GM18520 (cell line): ENCODE data around the gene GNPNAT1.
"Not testable (repeated sequence)": the region's sequence is repeated elsewhere in the genome, so short reads cannot be mapped to it uniquely, and the experiment has no call there.

Source experiments
- ATAC-seq: cut with Tn5 transposase; IDR thresholded peaks from one replicate; pipeline ENCODE4 v1.9.1; 2021; ENCODE audit not compliant: unreplicated experiment

Gene GNPNAT1

GRCh38 chr14:52790011-52790755 is 1.2 kb downstream of the GNPNAT1 start:
- no peak for ATAC-seq

DNA sequence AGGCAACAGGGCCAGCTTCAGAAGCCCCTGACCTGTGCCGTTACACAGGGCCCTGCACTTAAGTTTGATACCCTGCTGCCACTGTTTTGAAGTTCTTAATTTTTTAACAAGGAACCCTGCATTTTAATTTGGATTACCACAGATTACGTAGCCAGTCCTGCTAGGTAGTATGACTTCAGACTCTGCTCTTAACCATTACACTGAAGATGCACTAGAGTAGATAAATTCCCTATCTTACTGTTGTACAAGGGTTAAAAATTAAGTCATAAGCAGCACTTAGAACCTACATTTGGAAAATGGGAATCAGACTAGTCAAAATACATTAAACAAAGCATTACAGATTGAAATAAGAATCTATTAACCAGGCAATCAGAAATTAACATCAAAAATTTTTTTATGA is 2.3 kb downstream of the GNPNAT1 start:
- ATAC-seq: no peak

DNA sequence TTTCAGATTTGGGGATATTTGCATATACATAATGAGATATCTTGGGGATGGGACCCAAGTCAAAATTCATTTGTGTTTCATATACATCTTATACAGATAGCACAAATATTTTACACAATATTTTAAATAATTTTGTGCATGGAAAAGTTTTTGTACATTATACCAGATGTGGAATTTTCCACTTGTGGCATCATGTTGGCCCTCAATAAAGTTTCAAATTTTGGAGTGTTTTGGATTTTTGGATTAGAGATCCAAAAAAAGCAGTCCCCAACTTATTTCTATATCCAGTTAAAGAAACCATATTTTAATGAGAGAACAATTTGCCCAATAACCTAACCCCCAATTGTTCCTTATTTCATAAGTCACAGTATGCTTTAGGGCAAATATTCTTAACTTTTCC is 4.5 kb downstream of the GNPNAT1 start:
- no peak for ATAC-seq

DNA sequence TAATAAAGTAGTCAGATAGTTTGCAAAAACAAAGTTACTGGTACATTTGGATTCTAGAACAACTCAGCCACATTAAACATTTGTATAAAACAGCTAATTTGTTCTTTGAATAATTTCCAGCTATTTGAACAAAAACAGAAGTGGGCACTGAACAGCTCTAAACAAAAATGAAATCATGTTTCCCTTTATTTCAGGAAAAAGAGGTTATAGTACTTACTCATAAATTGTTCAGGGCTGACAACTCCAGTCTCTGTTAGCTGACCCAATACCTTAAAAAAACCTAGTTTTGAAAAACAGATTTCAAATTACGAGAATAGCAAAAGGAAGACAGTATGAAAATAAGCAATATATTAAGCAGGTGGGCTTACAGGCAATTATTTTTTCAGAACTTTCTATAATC is 8.2 kb downstream of the GNPNAT1 start:
- ATAC-seq: no peak

- ATAC-seq: no peak
These were observed 9.8 kb downstream of the GNPNAT1 start for GRCh38 chr14:52781629-52782028.

DNA sequence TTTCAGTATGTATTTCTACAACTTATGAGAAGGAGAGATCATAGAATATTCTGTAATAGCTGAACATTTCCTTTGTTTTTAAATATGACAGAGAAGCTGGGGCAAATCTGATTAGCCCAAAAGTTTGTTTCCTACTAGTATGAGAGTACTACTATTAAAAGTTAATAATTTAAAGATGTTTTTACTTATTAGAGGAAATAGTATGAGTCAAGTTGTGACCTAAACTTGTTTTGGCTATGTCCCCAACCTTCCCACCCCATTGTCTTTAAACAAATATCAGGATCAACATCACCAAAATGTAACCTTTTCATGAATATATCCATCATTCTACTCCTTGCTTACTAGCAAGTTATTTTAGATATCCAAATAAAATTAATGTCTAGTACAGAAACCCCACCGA is 10.5 kb downstream of the GNPNAT1 start:
- no peak for ATAC-seq

- ATAC-seq: no peak
These were observed 12.7 kb downstream of the GNPNAT1 start for GRCh38 chr14:52778702-52779101.

DNA sequence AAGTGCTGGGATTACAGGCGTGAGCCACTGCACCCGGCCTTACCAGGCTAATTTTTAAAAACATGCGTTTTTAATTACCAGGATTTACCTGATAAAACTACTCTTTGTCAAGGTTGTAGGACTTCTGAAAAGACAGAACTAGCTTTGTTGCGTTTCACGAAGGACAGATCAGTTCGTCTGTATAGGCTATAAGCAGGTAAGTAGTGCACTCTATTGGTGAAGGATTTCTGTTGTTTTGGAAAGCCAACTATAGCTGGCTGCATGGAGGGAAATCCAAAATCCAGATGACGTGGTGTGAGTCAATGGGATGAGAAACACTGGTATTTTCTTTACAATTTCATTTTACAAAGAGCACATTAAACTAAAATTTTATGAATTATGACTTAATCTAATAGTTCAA is 14.6 kb downstream of the GNPNAT1 start:
- ATAC-seq: no peak

GRCh38 chr14:52769887-52770286 is 21.5 kb downstream of the GNPNAT1 start:
- no peak for ATAC-seq

GRCh38 chr14:52767058-52767833 is 24.2 kb downstream of the GNPNAT1 start:
- no peak for ATAC-seq

DNA sequence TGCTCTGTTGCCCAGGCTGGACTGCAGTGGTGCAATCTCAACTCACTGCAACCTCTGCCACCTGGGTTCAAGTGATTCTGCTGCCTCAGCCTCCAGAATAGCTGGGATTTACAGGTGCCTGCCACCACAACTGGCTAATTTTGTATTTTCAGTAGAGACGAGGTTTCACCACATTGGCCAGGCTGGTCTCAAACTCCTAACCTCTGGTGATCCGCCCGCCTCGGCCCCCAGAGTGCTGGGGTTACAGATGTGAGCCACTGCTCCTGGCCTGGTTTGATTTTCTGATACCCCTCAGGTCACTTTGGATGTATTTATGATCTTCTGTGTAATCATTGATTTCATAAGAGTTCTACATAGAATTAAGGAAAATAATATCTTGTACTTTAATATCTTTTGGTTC is 28.5 kb downstream of the GNPNAT1 start:
- ATAC-seq: not testable (repeated sequence)

DNA sequence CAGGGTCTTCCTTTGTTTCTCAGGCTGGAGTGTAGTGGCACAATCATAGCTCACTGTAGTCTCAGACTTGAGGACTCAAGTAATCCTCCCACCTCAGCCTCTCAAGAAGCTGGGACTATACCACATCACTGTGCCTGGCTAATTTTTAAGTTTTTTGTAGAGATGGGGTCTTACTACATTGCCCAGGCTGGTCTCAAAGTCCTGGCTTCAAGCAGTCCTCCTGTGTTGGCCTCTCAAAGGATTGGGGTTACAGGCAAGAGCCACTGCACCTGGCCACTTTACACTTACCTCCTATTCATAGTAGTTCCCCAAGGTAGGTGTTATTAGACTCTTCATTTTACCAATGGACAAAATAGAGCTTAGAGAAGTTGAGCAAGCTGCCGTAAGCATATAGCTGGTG is 32.3 kb downstream of the GNPNAT1 start:
- no peak for ATAC-seq

- ATAC-seq: no peak
These were observed 35.6 kb downstream of the GNPNAT1 start for GRCh38 chr14:52755607-52756316.

- no peak for ATAC-seq
These were observed 42.6 kb downstream of the GNPNAT1 start for GRCh38 chr14:52748647-52749292.

DNA sequence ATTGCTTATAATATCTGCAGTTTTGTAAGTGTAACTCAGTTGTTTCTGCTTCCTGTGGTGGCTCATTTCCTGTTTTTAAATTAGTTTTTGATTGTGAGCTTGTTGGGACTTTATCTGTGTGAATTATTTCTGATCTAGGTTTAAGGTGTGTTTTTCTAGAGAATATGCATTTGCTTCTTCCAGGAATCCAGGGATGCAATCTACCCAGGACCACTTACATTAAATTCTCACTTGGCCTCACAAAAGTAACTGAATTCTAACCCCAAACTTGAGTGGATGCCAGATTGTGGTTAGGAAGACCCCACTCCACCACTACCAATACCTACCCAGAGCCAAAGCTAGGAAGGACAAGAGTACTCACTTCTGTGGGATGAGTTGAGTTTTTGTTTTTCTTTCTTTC is 49.5 kb downstream of the GNPNAT1 start:
- peak; percentile 22 for ATAC-seq

- no peak for ATAC-seq
These were observed 50.7 kb downstream of the GNPNAT1 start for GRCh38 chr14:52740751-52741150.

DNA sequence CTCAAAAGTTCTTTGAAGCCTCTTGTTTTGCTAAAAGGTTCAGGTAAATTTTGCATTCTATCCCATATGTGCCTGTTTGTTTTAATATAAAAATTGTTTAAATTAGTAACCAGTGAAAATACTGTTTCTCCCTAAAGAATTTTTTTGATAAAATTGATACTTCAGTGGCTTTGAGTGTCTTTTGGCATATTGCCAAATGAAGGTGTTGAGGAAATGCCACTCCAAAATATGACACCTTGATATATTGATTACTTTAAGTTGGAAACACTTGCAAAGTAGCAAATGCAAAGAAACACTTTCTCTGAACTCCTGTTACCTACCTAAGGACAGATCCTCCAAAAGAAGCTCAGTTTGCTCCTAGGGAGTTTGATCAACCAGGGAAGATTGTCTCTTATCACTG is 53.0 kb downstream of the GNPNAT1 start:
- ATAC-seq: no peak

GRCh38 chr14:52735921-52736489 is 55.4 kb downstream of the GNPNAT1 start:
- no peak for ATAC-seq

DNA sequence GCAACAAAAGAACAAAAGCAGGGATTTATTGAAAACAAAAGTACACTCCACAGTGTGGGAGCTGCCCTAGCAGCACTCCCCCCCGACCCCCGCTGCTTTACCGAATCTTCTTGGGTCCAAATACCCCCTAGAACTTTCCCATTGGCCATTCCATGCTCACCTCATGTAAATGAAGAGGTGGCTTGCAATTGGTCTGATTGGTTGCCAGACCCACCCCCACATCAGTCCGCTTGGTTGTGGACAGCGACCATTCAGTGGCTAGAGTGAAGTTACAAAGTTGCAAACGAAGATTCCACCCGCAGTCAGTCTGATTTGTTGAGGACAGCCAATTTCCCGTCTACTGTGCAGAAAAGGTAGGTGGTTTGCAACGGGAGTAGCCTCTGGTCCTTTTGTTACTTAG is 57.6 kb downstream of the GNPNAT1 start:
- no peak for ATAC-seq

GRCh38 chr14:52730709-52731111 is 60.7 kb downstream of the GNPNAT1 start:
- ATAC-seq: no peak
